Epithelial cell of esophagus (primary cell): ENCODE data around the gene SLC17A2.

Source experiments
- DNase-seq: peaks from one replicate; pipeline ENCODE4 v3.0.0; 2010; ENCODE audit warnings: low read depth
- H3K4me3 ChIP-seq: 2 replicates; pipeline ENCODE4 v1.5.1; 2011; ENCODE audit warnings: mild to moderate bottlenecking, low read length, control low read depth
- TF ChIP-seq, protein P1 (sequence below): IDR thresholded peaks from 2 replicates; pipeline ENCODE4 v1.5.1; 2011; ENCODE audit warnings: low read depth, mild to moderate bottlenecking, low read length, control low read depth, inconsistent platforms; ENCODE audit not compliant: insufficient read depth; ENCODE audit errors: missing control alignments

SLC17A2 gene

DNA sequence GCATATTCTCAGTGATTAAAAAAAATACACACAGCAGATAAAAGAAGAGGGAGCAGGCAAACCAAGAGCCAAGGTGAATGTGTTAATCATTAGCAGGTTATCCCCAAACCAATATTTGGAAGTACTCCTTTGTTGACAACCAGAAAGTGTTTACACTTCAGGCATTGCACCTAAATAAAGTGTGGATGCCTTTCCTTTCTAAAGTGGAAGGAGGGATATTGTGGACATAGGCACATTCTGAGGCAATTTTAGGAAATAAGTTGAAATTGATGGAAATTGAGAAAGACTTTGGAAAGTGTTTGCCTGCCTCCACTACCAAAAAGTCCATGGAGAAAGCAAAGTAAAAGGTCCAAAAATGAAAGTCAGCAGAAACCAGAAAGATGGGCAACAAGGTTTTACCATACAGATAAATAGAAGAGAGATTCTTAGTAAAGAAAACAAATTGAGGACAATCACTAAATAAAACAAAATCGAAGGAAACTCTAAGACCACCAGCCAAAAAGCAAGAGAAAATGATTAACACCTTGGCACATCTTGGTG, 22.9 kb downstream of the SLC17A2 start:
- no peak for DNase-seq
- H3K4me3 ChIP-seq = no peak overlapping the region
- TF ChIP-seq, protein P1, sequence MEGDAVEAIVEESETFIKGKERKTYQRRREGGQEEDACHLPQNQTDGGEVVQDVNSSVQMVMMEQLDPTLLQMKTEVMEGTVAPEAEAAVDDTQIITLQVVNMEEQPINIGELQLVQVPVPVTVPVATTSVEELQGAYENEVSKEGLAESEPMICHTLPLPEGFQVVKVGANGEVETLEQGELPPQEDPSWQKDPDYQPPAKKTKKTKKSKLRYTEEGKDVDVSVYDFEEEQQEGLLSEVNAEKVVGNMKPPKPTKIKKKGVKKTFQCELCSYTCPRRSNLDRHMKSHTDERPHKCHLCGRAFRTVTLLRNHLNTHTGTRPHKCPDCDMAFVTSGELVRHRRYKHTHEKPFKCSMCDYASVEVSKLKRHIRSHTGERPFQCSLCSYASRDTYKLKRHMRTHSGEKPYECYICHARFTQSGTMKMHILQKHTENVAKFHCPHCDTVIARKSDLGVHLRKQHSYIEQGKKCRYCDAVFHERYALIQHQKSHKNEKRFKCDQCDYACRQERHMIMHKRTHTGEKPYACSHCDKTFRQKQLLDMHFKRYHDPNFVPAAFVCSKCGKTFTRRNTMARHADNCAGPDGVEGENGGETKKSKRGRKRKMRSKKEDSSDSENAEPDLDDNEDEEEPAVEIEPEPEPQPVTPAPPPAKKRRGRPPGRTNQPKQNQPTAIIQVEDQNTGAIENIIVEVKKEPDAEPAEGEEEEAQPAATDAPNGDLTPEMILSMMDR = no peak

DNA sequence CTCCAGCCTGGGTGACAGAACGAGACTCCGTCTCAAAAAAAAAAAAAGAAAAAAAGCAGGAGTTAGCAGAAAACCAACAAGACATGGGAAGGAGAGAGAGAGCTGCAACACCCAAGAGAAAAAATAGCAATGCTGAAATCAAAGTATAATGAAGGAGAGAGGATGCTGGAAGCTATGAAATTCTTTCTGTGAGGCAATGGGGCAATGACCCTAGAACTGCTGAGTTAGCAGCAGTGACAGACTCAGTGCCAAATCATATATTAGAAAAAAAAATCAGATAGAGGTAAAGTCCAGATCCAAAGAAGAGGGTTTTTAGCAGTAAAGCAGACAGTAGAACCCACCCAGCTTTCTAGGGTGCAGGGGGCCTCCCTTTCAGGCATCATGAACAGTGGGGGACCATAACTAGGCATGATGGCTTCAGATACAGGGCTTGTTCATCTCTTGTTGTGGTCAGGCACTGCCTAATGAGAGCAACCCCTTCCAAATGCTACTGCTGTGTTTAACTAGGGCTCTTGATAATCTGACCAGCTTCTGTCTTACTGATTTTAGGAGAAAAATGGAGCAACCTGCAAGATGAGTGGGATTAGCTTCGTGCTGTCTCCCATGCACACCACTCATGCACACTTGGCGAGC, 26.9 kb downstream of the SLC17A2 start:
- no peak for DNase-seq
- TF ChIP-seq, protein P1 = no peak
- no peak overlapping the region for H3K4me3 ChIP-seq

DNA sequence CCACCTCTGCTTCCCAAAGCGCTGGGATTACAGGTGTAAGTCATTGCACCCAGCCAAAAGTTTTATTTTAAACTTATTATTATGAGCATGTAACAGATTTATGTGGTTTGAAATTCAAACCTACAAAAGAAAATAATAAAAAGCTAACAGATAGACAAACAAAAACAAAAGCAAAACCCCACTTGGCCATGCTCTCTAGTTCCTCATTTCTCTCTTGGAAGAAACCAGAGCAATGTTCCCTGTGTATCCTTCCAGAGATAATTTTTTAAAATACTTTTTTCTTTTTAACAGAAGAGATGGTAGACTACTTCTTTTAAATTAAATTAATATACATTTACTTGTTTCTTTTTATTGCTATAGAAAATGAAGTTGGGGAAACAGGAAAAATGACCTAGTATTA, 28.4 kb downstream of the SLC17A2 start:
- no peak for DNase-seq
- TF ChIP-seq, protein P1 = no peak
- no peak overlapping the region for H3K4me3 ChIP-seq

DNA sequence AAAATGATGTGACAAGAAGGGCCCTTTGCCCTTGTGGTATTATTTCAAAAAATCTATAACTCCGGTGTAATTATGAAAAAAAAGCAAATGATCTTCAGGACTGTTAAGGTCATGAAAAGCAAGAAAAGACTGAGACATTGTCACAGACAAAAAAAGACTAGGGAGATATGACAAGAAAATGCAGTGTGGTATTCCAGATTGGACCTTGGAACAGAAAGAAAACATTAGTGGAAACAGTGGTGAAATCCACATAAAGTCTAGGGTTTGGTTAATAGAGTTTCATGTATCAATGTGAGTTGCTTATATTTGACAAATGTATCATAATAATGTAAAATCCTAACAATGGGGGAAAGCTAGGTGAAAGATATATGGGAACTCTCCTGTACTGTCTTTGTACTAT, 29.6 kb downstream of the SLC17A2 start:
- TF ChIP-seq, protein P1 = no peak
- no peak for DNase-seq
- H3K4me3 ChIP-seq = no peak overlapping the region

DNA sequence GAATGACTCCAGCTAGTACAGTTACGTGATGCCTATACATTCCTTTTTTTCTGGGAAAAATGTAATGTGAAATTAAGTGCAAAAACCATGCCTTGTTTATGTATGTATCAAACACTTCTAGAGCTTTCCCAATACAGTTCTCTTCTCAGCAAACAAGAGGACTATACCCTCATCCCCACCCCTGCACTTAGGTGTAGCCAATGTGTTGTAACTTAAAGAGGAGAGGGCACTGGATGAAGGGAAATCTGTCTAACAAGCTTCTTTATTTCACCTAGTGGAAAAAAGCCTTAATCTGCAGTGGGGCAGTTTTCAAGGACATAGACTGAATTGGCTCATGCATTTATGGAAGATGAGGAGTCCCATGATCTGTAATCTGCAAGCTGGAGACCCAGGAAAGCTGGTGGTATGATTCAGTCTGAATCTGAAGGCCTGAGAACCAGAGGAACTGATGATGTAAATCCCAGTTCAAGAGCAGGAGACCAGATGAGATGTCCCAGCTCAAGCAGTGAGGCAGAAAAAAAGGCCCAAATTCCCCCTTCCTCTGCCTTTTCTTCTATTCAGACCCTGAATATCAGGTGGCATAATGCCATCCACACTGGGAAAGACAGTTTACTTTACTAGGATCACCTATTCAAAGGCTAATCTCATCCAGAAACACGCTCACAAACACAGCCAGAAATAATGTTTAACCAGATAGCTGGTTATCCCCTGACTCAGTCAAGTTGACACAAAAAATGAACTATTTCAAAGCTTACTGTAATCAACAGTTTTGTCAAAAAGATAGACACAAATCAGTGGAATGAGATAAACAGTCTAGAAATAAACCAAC, 30.7 kb downstream of the SLC17A2 start:
- DNase-seq = no peak
- TF ChIP-seq, protein P1 = no peak
- H3K4me3 ChIP-seq = no peak overlapping the region

DNA sequence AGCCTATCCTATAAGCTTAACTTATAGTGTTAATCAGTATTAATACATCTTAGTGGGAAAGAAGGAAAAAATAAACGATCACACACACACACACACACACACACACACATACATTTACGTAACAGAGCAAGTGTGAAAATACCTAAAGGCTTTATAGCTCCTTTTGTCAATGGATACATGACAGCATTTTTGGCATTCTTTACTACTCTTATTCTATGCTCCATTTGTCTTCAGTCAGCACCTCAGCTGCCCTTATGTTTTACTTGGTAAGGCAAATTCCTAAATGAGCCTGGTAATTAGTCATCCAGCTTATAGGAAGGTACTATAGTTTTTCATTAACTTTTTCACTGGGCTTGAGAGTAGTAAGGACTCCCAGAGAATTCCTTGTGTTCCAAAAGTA, 31.4 kb downstream of the SLC17A2 start:
- TF ChIP-seq, protein P1 = no peak
- peak; percentile 30 for DNase-seq
- H3K4me3 ChIP-seq = no peak overlapping the region
